ENCODE data around the gene ACAD10.
"Not testable (repeated sequence)": the region's sequence is repeated elsewhere in the genome, so short reads cannot be mapped to it uniquely, and the experiment has no call there.

Gene ACAD10

DNA sequence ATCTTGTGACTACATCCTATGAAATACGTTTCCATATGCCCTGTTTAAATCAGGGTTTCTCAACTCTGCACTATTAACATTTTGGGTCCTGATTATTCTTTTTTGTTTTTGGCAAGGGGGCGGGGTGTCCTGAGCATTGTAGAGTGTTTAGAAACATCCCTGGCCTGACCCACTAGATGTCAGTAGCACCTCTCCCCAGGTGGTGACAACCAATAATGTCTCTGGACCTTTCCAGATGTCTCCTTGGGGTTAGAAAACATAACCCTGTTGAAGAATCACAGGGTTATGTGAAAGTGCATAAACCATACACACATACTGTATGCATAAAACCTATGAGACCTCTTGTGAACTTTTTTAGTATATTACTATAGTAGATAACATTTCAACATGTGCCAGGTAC lies 1.4 kb downstream of the ACAD10 start:
- DNase-seq (ENCODE audit: low spot score) = peak; percentile 7

DNA sequence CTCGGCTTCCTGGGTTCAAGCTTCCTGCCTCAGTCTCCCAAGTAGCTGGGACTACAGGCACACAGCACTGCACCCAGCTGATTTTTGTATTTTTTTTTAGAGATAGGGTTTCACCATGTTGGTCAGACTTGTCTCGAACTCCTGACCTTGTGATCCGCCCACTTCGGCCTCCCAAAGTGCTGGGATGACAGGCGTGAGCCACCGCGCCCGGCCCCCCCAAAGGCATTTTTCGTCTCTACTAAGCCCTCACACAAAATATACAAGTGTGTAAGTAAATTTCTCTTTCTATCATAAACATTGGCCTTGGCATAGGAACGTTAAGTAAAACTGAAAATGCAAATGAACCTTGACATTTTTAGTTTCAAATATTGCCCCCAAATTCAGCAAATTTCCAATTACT lies 2.1 kb downstream of the ACAD10 start:
- DNase-seq (ENCODE audit: low spot score) = no peak

GRCh38 chr12:111691262-111691661 lies 5.4 kb downstream of the ACAD10 start:
- DNase-seq (ENCODE audit: low spot score) = no peak

- DNase-seq (ENCODE audit: low spot score) = no peak
Observed at GRCh38 chr12:111692575-111693210, 6.8 kb downstream of the ACAD10 start.

DNA sequence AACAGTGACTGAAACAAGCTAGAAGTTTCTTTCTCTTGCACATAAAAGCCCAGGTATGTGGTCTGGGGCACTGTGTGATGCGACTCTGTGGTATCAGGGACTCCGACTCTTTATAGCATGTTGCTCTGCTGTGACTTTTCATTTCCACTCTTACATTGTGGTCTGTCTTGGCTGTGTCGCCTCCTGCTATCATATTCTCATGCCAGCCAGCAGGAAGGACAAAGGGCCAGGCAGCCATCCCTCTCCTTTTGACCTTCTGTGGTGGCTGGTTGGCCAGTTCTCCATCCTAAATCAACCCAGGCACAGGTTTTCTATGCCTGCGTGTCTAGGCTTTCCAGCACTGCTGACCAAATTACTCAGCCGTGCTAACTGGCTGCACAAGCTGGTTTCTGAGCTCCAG lies 8.0 kb downstream of the ACAD10 start:
- DNase-seq (ENCODE audit: low spot score) = no peak

DNA sequence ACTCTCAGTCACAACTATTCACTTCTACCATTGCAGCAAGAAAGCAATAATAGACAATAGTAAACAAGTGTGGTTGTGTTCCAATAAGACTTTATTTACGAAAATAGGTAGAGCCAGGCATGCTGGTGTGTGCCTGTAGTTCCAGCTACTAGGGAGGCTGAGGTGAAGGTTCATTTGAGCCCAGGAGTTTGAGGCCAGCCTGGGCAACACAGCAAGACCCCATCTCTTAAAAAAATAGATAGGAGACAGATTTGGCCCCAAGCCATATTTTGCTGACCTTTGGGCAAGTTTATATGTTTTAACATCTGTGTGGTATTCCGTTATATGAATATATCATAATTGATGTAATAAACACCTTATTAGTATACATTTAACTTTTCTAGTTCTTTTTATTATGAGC lies 14.1 kb downstream of the ACAD10 start:
- DNase-seq (ENCODE audit: low spot score) = no peak

DNA sequence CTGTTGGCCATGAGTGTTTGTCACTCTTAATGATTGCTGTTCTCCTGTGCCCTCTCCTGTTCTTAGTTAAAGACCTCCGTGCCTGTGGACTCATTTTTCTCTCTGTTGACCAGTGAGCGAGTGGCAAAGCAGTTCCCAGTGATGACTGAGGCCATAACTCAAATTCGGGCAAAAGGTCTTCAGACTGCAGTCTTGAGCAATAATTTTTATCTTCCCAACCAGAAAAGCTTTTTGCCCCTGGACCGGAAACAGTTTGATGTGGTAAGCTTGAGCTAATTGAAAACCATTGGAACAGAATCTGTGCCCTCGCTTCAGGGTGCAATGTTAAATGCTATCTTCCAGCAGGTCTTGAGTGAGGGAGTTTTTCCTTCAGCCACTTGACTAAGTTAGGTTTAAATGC lies 19.8 kb downstream of the ACAD10 start:
- no peak for DNase-seq (ENCODE audit: low spot score)

- DNase-seq (ENCODE audit: low spot score) = no peak
Observed at GRCh38 chr12:111706145-111706544, 20.3 kb downstream of the ACAD10 start.

GRCh38 chr12:111715279-111715678 lies 29.4 kb downstream of the ACAD10 start:
- no peak for DNase-seq (ENCODE audit: low spot score)

DNA sequence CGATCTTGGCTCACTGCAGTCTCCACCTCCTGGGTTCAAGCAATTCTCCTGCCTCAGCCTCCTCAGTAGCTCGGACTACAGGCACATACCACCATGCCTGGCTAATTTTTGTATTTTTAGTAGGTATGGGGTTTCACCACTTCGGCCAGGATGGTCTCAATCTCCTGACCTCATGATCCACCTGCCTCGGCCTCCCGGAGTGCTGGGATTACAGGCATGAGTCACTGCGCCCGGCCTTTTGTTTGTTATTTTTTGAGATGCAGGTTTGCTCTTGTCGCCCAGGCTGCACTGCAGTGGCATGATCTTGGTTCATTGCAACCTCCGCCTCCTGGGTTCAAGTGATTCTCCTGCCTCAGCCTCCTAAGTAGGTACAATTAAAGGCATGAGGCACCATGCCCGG lies 33.5 kb downstream of the ACAD10 start:
- not testable (repeated sequence) for DNase-seq (ENCODE audit: low spot score)

- DNase-seq (ENCODE audit: low spot score) = no peak
Observed at GRCh38 chr12:111720457-111720856, 34.6 kb downstream of the ACAD10 start.

GRCh38 chr12:111723646-111724360 lies 38.0 kb downstream of the ACAD10 start:
- not testable (repeated sequence) for DNase-seq (ENCODE audit: low spot score)

GRCh38 chr12:111728795-111729194 lies 42.9 kb downstream of the ACAD10 start:
- DNase-seq (ENCODE audit: low spot score) = no peak

GRCh38 chr12:111730420-111730819 lies 44.6 kb downstream of the ACAD10 start:
- DNase-seq (ENCODE audit: low spot score) = no peak

GRCh38 chr12:111732786-111733185 lies 46.9 kb downstream of the ACAD10 start:
- DNase-seq (ENCODE audit: low spot score) = no peak

- DNase-seq (ENCODE audit: low spot score) = no peak
Observed at GRCh38 chr12:111733340-111733915, 47.6 kb downstream of the ACAD10 start.

- not testable (repeated sequence) for DNase-seq (ENCODE audit: low spot score)
Observed at GRCh38 chr12:111739524-111739923, 53.7 kb downstream of the ACAD10 start.

DNA sequence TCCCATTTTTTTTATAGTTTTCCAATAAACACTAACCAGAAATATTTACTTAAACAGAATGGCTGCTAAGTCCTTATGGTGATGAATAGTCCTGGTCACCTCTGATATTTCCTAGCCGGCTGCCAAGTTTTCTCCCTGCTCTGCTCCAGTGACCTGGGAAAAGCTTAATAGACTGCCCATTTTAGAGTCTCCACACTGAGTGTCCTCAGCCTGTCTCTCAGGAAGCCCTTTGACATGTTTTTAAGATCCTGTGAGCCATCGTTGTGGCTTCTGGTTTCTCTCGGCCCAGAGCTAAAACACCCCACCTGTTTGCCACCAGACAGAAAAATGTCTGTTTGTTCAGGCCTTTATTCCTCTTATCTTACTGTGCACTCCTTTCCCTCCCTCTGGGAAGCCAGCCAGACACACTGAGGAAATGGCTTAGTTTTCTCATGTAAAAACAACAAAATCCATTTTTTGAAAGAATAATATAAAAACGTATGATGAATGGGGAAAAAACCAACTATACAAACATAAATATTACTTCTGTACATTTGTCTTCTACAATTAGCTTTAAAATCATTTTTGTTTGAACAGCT lies 55.5 kb downstream of the ACAD10 start:
- DNase-seq (ENCODE audit: low spot score) = no peak

DNA sequence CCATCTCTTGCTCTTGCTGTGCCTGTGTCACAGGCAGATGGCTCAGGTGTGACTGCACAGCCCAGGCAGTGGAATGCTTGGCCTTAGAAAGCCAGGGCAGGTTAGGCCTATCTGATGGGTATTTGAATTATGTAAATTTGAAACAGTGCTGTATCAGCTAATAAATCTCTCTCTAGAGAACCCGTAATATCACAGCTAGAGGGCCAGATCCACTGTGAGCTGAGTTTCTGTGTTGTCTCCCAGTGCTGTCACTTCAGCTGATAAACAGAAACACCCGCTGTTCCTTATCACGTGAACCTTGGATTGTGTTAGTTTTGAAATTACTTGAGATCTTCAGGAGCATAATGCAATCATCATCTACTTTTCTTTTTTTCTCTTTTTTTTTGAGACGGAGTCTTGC lies 59.4 kb downstream of the ACAD10 start:
- no peak for DNase-seq (ENCODE audit: low spot score)

GRCh38 chr12:111747333-111747732 lies 61.5 kb downstream of the ACAD10 start:
- DNase-seq (ENCODE audit: low spot score) = no peak

DNA sequence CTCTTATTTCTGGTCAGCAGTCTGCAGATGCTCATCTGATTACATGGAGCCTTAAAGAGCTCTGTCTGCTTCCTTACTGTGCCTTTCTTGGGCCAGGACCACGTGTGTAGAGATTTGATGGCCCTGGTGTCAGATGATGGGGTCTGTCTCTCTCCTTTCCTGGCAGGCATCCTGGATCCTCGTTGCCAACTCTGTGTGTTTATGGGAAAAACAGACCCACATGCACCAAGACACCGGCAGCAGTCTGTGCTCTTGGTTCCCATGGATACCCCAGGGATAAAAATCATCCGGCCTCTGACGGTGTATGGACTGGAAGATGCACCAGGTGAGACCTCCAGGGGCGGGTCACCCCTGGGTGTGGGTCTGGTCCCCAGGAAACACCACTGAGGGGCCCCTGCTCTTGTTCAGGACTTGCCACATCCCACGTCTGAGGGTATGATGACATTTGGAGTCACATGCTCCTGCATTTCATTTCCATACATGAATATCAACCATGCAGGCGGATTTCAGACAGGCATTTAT lies 62.4 kb downstream of the ACAD10 start:
- no peak for DNase-seq (ENCODE audit: low spot score)

- no peak for DNase-seq (ENCODE audit: low spot score)
Observed at GRCh38 chr12:111748867-111749266, 63.0 kb downstream of the ACAD10 start.

GRCh38 chr12:111749391-111749790 lies 63.5 kb downstream of the ACAD10 start:
- DNase-seq (ENCODE audit: low spot score) = no peak

Measured in CD4-positive, alpha-beta T cell treated with Interleukin-2 at 100 ng/mL for 4 hours (primary cell).